Measurements from ENCODE around the gene KCNIP1. TPM values are rescaled to one million over a fixed set of nuclear protein-coding genes. Genes with fewer than 3 reads are reported as not detected.
A peak's percentile ranks its signal among the peaks of the same experiment; 100 is the strongest.

Gene KCNIP1
- total RNA-seq, 4 donors from 2014 or later, result 1.2 to 2.7 TPM; not detected in 2

GRCh38 chr5:170551622-170552021, 47.8 kb downstream of the KCNIP1 start:
- Histone ChIP-seq H3K36me3 (no peaks in the 10 kb centered on the region), H3K4me1 (peaks cover 0 to 14% (median 4%) of the 10 kb centered on the region in 4 donors), H3K9me3 (no peaks in the 10 kb centered on the region), H3K27me3 (no peaks in the 10 kb centered on the region), H3K4me3 (no peak overlapping the region), H3K27ac (no peak overlapping the region)
- WGBS, 2 donors (ENCODE audit: low coverage in 1 of 2), result 85 to 91% methylated on average over 6 to 7 of the region's 7 CpGs
- DNase-seq, result no peak
- in situ Hi-C loops (cut with MboI; ENCODE audit: low pct_ligation_motif_present in 1 of 4, low pct_unique_long_range_greater_than_20kb in 1 of 4, low sequenced_read_pairs in 3 of 4) (no loop called here), intact Hi-C loops (cut with DNase I; ENCODE audit: low total_unique reads) (no loop called here)
- TF ChIP-seq POLR2AphosphoS5 (IDR thresholded peaks at IDR 0.05), result no peak
- TF ChIP-seq, protein P1, sequence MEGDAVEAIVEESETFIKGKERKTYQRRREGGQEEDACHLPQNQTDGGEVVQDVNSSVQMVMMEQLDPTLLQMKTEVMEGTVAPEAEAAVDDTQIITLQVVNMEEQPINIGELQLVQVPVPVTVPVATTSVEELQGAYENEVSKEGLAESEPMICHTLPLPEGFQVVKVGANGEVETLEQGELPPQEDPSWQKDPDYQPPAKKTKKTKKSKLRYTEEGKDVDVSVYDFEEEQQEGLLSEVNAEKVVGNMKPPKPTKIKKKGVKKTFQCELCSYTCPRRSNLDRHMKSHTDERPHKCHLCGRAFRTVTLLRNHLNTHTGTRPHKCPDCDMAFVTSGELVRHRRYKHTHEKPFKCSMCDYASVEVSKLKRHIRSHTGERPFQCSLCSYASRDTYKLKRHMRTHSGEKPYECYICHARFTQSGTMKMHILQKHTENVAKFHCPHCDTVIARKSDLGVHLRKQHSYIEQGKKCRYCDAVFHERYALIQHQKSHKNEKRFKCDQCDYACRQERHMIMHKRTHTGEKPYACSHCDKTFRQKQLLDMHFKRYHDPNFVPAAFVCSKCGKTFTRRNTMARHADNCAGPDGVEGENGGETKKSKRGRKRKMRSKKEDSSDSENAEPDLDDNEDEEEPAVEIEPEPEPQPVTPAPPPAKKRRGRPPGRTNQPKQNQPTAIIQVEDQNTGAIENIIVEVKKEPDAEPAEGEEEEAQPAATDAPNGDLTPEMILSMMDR (IDR thresholded peaks at IDR 0.05), result no peak

DNA sequence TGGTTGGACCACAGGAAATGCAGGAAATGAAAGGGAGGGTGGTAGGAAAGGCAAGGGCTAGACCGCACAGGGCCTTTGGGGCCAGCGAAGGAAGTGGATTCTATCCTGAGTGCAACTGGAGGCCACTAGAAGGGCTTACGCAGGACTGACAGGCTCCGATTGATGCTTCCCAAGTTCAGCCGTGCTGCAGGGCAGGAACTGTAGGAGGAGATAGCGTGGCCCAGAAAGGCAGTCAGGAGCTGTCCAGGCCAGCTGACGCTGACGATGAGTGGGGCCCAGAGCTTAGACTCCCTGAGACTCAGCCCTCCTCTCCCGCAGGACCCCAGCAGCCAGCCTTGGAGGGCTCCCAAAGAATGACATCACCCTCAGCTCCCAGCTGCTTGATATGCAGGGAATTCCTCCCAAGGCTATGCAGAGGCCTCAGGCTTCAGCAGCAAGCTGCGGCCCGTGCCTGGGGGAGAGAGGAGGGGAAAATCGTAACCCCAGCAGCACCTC, 48.8 kb downstream of the KCNIP1 start:
- Histone ChIP-seq H3K4me1 (peaks cover 0 to 14% (median 4%) of the 10 kb centered on the region in 4 donors), H3K9me3 (no peaks in the 10 kb centered on the region), H3K36me3 (no peaks in the 10 kb centered on the region), H3K27ac (peak overlapping the region in 3 of 4 donors; percentile 14 to 58 (median 29)), H3K27me3 (no peaks in the 10 kb centered on the region), H3K4me3 (no peak overlapping the region)
- in situ Hi-C loops (cut with MboI; ENCODE audit: low pct_ligation_motif_present in 1 of 4, low pct_unique_long_range_greater_than_20kb in 1 of 4, low sequenced_read_pairs in 3 of 4) (no loop called here), intact Hi-C loops (cut with DNase I; ENCODE audit: low total_unique reads) (no loop called here)
- TF ChIP-seq, protein P1 (IDR thresholded peaks at IDR 0.05), result no peak
- TF ChIP-seq EP300 (IDR thresholded peaks at IDR 0.05; ENCODE audit: low read depth) (no peak), POLR2A (IDR thresholded peaks at IDR 0.05) (no peak), POLR2AphosphoS5 (IDR thresholded peaks at IDR 0.05) (no peak)
- DNase-seq, result peak; percentile 62
- 23 to 31% methylated on average over 2 to 12 of the region's 12 CpGs for WGBS, 2 donors (ENCODE audit: low coverage in 1 of 2)

DNA sequence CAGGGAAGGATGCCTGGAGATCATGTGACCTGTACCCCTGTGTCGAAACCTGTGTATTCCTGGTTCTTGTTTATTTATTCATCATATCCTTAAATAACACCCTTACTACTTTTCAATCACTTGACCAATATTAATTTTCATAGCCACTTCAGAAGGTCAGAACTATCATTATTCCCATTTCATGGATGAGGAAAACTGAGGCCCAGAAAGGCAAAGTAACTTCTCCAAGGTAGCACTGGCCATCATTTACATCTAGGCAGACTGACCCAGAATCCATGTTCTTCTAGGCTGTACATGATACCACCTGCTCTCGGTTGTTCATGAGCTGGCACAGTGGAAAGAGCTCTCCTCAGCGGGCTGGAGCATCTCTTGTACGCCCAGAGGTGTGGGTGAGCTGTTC, 49.4 kb downstream of the KCNIP1 start:
- H3K9me3 ChIP-seq, result no peaks in the 10 kb centered on the region
- peaks cover 0 to 14% (median 4%) of the 10 kb centered on the region in 4 donors for H3K4me1 ChIP-seq
- no peaks in the 10 kb centered on the region for H3K36me3 ChIP-seq
- no peak overlapping the region for H3K4me3 ChIP-seq
- no peaks in the 10 kb centered on the region for H3K27me3 ChIP-seq
- H3K27ac ChIP-seq, result peak overlapping the region in 2 of 4 donors; percentile 29 to 58
- TF ChIP-seq POLR2AphosphoS5 (IDR thresholded peaks at IDR 0.05) (no peak), POLR2A (IDR thresholded peaks at IDR 0.05) (no peak), EP300 (IDR thresholded peaks at IDR 0.05; ENCODE audit: low read depth) (no peak)
- TF ChIP-seq, protein P1 (IDR thresholded peaks at IDR 0.05), result no peak
- intact Hi-C loops (cut with DNase I; ENCODE audit: low total_unique reads), result no loop called here
- no peak for DNase-seq
- in situ Hi-C loops (cut with MboI; ENCODE audit: low pct_ligation_motif_present in 1 of 4, low pct_unique_long_range_greater_than_20kb in 1 of 4, low sequenced_read_pairs in 3 of 4), result no loop called here
- WGBS, 2 donors (ENCODE audit: low coverage in 1 of 2), result 40 to 65% methylated on average over 1 to 4 of the region's 4 CpGs

- WGBS, 2 donors (ENCODE audit: low coverage in 1 of 2), result 52 to 53% methylated on average over 4 to 18 of the region's 18 CpGs
- Histone ChIP-seq H3K27ac (peak overlapping the region; percentile 34 to 66 (median 58)), H3K36me3 (no peaks in the 10 kb centered on the region), H3K4me1 (peaks cover 0 to 14% (median 4%) of the 10 kb centered on the region in 4 donors), H3K9me3 (no peaks in the 10 kb centered on the region), H3K27me3 (no peaks in the 10 kb centered on the region), H3K4me3 (no peak overlapping the region)
- peak in 1 of 3 donors; percentile 26 for TF ChIP-seq POLR2AphosphoS5 (IDR thresholded peaks at IDR 0.05)
- no peak for TF ChIP-seq POLR2A (IDR thresholded peaks at IDR 0.05)
- DNase-seq, result peak; percentile 19
- intact Hi-C loops (cut with DNase I; ENCODE audit: low total_unique reads) (loop anchor here (1.0 kb wide), 1 partner anchor 8 kb away; no protein-coding TSS in a partner anchor), in situ Hi-C loops (cut with MboI; ENCODE audit: low pct_ligation_motif_present in 1 of 4, low pct_unique_long_range_greater_than_20kb in 1 of 4, low sequenced_read_pairs in 3 of 4) (no loop called here)
Measured at GRCh38 chr5:170554521-170555267, 50.9 kb downstream of the KCNIP1 start.

Data from transverse colon (tissue), 4 donors.